GM23338 (cell line): Measurements from ENCODE around the gene ST8SIA6. TPM values are rescaled to one million over a fixed set of nuclear protein-coding genes. Genes with fewer than 3 reads are reported as not detected.

Source experiments
- CREB1 ChIP-seq: fragments of 250-450 bp; sonication (Bioruptor Pico); IDR thresholded peaks from 2 replicates; pipeline ENCODE4 v1.5.0; 2020; ENCODE audit warnings: low read depth, mild to moderate bottlenecking, moderate library complexity
- EZH2 ChIP-seq: fragments of 200-600 bp; sonication (generic); IDR thresholded peaks from one replicate; pipeline ENCODE4 v1.8.0; 2017; ENCODE audit warnings: antibody characterized with exemption, mild to moderate bottlenecking, low read depth; ENCODE audit not compliant: unreplicated experiment
- EZH2phosphoT487 ChIP-seq: fragments of 200-600 bp; sonication (generic); IDR thresholded peaks from one replicate; pipeline ENCODE4 v1.8.1; 2018; ENCODE audit warnings: antibody characterized with exemption; ENCODE audit not compliant: unreplicated experiment
- JUNB ChIP-seq: IDR thresholded peaks from one replicate; pipeline ENCODE4 v1.6.1; 2016; ENCODE audit warnings: antibody characterized with exemption; ENCODE audit not compliant: unreplicated experiment
- NANOG ChIP-seq: IDR thresholded peaks from 2 replicates; pipeline ENCODE4 v1.6.1; 2016; ENCODE audit warnings: antibody characterized with exemption, borderline replicate concordance
- POLR2AphosphoS5 ChIP-seq: IDR thresholded peaks from 2 replicates; pipeline ENCODE4 v1.6.1; 2016; ENCODE audit warnings: antibody characterized with exemption, low read depth
- REST ChIP-seq: IDR thresholded peaks from one replicate; pipeline ENCODE4 v1.6.1; 2018; ENCODE audit warnings: antibody characterized with exemption; ENCODE audit not compliant: unreplicated experiment
- ZNF114 ChIP-seq: fragments of 250-450 bp; sonication (Bioruptor Pico); IDR thresholded peaks from 2 replicates; pipeline ENCODE4 v1.5.0; 2020; ENCODE audit warnings: mild to moderate bottlenecking, moderate library complexity
- ZNF331 ChIP-seq: fragments of 250-450 bp; sonication (Bioruptor Pico); IDR thresholded peaks from 2 replicates; pipeline ENCODE4 v1.5.0; 2020; ENCODE audit warnings: low read depth, mild to moderate bottlenecking, moderate library complexity
- polyA plus RNA-seq: library from polyadenylated mRNA; unstranded; fragments of >200 nt; fragmentation: Nextera tagmentation; extraction: Ambion mirVana; gene quantifications from 2 replicates; pipeline ENCODE4 v1.2.1, GENCODE V29; 2016
- total RNA-seq: library from RNA; depleted of rRNA; stranded (reverse); fragments of >200 nt; shearing (Covaris generic); gene quantifications from 2 replicates; pipeline ENCODE4 v1.2.3, GENCODE V29; 2014
- TF ChIP-seq, protein P1 (sequence below): fragments of 250-450 bp; sonication (Bioruptor Pico); IDR thresholded peaks from 2 replicates; pipeline ENCODE4 v1.5.0; 2020; ENCODE audit warnings: mild to moderate bottlenecking, moderate library complexity
- TF ChIP-seq, protein P2 (sequence below): IDR thresholded peaks from 2 replicates; pipeline ENCODE4 v1.6.1; 2016; ENCODE audit warnings: antibody characterized with exemption

Gene ST8SIA6
- total and polyA plus RNA-seq, 2 experiments from 2014 or later, result 1.6 to 2.3 TPM

- TF ChIP-seq, protein P1, sequence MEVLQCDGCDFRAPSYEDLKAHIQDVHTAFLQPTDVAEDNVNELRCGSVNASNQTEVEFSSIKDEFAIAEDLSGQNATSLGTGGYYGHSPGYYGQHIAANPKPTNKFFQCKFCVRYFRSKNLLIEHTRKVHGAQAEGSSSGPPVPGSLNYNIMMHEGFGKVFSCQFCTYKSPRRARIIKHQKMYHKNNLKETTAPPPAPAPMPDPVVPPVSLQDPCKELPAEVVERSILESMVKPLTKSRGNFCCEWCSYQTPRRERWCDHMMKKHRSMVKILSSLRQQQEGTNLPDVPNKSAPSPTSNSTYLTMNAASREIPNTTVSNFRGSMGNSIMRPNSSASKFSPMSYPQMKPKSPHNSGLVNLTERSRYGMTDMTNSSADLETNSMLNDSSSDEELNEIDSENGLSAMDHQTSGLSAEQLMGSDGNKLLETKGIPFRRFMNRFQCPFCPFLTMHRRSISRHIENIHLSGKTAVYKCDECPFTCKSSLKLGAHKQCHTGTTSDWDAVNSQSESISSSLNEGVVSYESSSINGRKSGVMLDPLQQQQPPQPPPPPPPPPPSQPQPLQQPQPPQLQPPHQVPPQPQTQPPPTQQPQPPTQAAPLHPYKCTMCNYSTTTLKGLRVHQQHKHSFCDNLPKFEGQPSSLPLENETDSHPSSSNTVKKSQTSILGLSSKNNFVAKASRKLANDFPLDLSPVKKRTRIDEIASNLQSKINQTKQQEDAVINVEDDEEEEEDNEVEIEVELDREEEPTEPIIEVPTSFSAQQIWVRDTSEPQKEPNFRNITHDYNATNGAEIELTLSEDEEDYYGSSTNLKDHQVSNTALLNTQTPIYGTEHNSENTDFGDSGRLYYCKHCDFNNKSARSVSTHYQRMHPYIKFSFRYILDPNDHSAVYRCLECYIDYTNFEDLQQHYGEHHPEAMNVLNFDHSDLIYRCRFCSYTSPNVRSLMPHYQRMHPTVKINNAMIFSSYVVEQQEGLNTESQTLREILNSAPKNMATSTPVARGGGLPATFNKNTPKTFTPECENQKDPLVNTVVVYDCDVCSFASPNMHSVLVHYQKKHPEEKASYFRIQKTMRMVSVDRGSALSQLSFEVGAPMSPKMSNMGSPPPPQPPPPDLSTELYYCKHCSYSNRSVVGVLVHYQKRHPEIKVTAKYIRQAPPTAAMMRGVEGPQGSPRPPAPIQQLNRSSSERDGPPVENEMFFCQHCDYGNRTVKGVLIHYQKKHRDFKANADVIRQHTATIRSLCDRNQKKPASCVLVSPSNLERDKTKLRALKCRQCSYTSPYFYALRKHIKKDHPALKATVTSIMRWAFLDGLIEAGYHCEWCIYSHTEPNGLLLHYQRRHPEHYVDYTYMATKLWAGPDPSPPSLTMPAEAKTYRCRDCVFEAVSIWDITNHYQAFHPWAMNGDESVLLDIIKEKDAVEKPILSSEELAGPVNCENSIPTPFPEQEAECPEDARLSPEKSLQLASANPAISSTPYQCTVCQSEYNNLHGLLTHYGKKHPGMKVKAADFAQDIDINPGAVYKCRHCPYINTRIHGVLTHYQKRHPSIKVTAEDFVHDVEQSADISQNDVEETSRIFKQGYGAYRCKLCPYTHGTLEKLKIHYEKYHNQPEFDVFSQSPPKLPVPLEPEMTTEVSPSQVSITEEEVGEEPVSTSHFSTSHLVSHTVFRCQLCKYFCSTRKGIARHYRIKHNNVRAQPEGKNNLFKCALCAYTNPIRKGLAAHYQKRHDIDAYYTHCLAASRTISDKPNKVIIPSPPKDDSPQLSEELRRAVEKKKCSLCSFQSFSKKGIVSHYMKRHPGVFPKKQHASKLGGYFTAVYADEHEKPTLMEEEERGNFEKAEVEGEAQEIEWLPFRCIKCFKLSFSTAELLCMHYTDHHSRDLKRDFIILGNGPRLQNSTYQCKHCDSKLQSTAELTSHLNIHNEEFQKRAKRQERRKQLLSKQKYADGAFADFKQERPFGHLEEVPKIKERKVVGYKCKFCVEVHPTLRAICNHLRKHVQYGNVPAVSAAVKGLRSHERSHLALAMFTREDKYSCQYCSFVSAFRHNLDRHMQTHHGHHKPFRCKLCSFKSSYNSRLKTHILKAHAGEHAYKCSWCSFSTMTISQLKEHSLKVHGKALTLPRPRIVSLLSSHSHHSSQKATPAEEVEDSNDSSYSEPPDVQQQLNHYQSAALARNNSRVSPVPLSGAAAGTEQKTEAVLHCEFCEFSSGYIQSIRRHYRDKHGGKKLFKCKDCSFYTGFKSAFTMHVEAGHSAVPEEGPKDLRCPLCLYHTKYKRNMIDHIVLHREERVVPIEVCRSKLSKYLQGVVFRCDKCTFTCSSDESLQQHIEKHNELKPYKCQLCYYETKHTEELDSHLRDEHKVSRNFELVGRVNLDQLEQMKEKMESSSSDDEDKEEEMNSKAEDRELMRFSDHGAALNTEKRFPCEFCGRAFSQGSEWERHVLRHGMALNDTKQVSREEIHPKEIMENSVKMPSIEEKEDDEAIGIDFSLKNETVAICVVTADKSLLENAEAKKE (CRISPR knock-in tag), result no peak
- TF ChIP-seq EZH2phosphoT487 (no peak), EZH2 (no peak), NANOG (no peak), REST (no peak), CREB1 (CRISPR knock-in tag) (no peak), ZNF331 (CRISPR knock-in tag) (no peak), JUNB (no peak), ZNF114 (CRISPR knock-in tag) (no peak), POLR2AphosphoS5 (no peak)
- TF ChIP-seq, protein P2, sequence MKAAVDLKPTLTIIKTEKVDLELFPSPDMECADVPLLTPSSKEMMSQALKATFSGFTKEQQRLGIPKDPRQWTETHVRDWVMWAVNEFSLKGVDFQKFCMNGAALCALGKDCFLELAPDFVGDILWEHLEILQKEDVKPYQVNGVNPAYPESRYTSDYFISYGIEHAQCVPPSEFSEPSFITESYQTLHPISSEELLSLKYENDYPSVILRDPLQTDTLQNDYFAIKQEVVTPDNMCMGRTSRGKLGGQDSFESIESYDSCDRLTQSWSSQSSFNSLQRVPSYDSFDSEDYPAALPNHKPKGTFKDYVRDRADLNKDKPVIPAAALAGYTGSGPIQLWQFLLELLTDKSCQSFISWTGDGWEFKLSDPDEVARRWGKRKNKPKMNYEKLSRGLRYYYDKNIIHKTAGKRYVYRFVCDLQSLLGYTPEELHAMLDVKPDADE, result no peak
Measured at GRCh38 chr10:17380888-17381287, 73.5 kb downstream of the ST8SIA6 start (continued).
